Duodenal mucosa (tissue), 2 donors: ENCODE data around the gene NR3C2.

Experiments used
- H3K27ac ChIP-seq: one replicate; pipeline ENCODE4 v1.7.0; 2013; ENCODE audit warnings: low read depth, low read length
- H3K27me3 ChIP-seq, 2 donors: one replicate each; pipeline ENCODE4 v1.7.0; 2013; ENCODE audit warnings: low read length in 2 of 2, control low read depth in 1 of 2; ENCODE audit not compliant: insufficient read depth in 2 of 2, control insufficient read depth in 1 of 2
- H3K36me3 ChIP-seq, 2 donors: one replicate each; pipeline ENCODE4 v1.7.0; 2013; ENCODE audit warnings: low read length in 2 of 2, control low read depth in 1 of 2; ENCODE audit not compliant: insufficient read depth in 2 of 2, control insufficient read depth in 1 of 2
- H3K4me1 ChIP-seq, 2 donors: one replicate each; pipeline ENCODE4 v1.7.0; 2013; ENCODE audit warnings: low read length in 2 of 2, control low read depth in 1 of 2; ENCODE audit not compliant: insufficient read depth in 2 of 2, control insufficient read depth in 1 of 2
- H3K4me3 ChIP-seq, 2 donors: one replicate each; pipeline ENCODE4 v1.7.0; 2013; ENCODE audit warnings: low read length in 2 of 2, low read depth in 1 of 2
- H3K9ac ChIP-seq, 2 donors: one replicate each; pipeline ENCODE4 v1.7.0; 2013; ENCODE audit warnings: low read length in 2 of 2, low read depth in 1 of 2
- H3K9me3 ChIP-seq, 2 donors: one replicate each; pipeline ENCODE4 v1.7.0; 2013; ENCODE audit warnings: low read length in 2 of 2, control low read depth in 1 of 2; ENCODE audit not compliant: control insufficient read depth in 1 of 2

Gene NR3C2

DNA sequence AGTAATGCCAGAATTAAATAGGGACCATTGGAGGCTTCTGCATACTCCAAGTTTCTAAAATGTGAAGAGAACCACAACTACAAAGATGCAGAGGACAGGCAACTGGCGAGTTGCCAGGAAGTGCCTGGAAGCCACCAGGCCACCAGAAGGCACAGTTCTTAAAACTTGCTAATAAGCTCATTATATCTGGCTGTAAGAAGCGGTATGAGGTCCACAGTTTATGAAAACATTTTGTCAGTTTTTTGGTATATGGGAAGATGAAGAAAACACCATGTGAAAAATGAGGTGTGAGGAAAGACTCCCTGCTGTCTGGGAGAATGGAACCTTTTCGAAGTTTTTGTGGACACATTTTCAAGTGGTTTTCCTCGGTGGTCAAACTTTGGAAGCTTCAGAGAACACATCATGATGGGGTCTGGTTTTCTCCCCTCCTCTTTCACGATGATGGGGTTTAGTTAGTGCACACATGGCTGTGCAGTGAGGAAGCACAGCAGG is 202.7 kb downstream of the NR3C2 start:
- no peak overlapping the region for H3K9ac ChIP-seq
- no peak overlapping the region for H3K27ac ChIP-seq

GRCh38 chr4:148238811-148239493 is 203.3 kb downstream of the NR3C2 start:
- Histone ChIP-seq H3K27ac (no peak overlapping the region), H3K36me3 (no peaks in the 10 kb centered on the region), H3K4me1 (peaks cover 10 to 11% of the 10 kb centered on the region in 2 donors), H3K9ac (no peak overlapping the region), H3K4me3 (no peak overlapping the region), H3K27me3 (no peaks in the 10 kb centered on the region), H3K9me3 (no peaks in the 10 kb centered on the region)

More for the DNA sequence above, 202.7 kb downstream of the NR3C2 start:
- Histone ChIP-seq H3K4me1 (peaks cover 10 to 11% of the 10 kb centered on the region in 2 donors), H3K4me3 (no peak overlapping the region), H3K36me3 (no peaks in the 10 kb centered on the region), H3K9me3 (no peaks in the 10 kb centered on the region), H3K27me3 (no peaks in the 10 kb centered on the region)

DNA sequence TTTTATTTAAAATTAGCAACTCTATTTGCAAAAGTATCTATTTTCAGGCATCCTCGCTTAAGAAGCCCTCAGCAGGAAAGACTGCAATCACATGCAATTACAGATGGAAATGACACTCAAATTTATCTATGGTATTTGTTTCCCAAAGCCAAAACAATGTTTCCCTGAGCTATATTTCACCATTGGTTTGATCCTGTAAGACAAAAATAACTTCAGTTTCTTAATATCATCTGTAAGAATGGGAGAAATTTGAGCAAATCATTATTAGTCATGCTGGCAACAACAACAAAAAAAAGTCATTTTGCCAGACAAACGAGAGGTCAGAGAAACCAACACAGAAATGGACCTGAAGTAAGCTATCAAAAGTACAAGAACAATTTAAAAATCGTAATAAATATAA is 204.1 kb downstream of the NR3C2 start:
- Histone ChIP-seq H3K27me3 (no peaks in the 10 kb centered on the region), H3K9me3 (no peaks in the 10 kb centered on the region), H3K36me3 (no peaks in the 10 kb centered on the region), H3K4me3 (no peak overlapping the region), H3K9ac (no peak overlapping the region), H3K4me1 (peaks cover 10 to 11% of the 10 kb centered on the region in 2 donors), H3K27ac (no peak overlapping the region)

DNA sequence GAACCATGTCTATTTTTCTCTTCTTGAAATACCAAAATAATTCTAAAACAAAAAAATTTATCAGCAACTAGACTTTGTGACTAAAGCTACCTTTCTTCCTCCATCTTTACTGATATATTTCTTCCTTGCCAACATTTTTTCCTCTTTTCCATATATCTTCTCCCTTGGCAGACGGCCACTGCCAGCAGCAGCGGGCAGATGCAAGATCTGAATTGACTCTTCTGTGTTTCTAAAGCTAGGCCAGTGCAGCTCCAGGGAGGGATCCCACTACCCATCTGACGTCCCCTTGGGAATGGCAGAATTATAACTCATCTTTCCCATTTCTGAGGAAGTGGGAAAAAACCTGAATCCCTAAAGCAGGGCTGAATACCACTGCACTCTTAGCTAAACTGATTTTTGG is 206.4 kb downstream of the NR3C2 start:
- Histone ChIP-seq H3K4me3 (no peak overlapping the region), H3K36me3 (no peaks in the 10 kb centered on the region), H3K9ac (no peak overlapping the region), H3K27ac (no peak overlapping the region), H3K27me3 (no peaks in the 10 kb centered on the region), H3K9me3 (no peaks in the 10 kb centered on the region), H3K4me1 (peaks cover 10 to 11% of the 10 kb centered on the region in 2 donors)

GRCh38 chr4:148229798-148230197 is 212.4 kb downstream of the NR3C2 start:
- Histone ChIP-seq H3K9me3 (no peaks in the 10 kb centered on the region), H3K27ac (no peak overlapping the region), H3K4me3 (no peak overlapping the region), H3K9ac (no peak overlapping the region), H3K27me3 (no peaks in the 10 kb centered on the region), H3K4me1 (peaks cover 0 to 13% of the 10 kb centered on the region in 2 donors), H3K36me3 (no peaks in the 10 kb centered on the region)

- Histone ChIP-seq H3K9me3 (no peaks in the 10 kb centered on the region), H3K27me3 (no peaks in the 10 kb centered on the region), H3K9ac (no peak overlapping the region), H3K4me3 (no peak overlapping the region), H3K4me1 (peaks cover 0 to 19% of the 10 kb centered on the region in 2 donors), H3K27ac (no peak overlapping the region), H3K36me3 (no peaks in the 10 kb centered on the region)
Observed at GRCh38 chr4:148229028-148229427, 213.2 kb downstream of the NR3C2 start.

- Histone ChIP-seq H3K9ac (no peak overlapping the region), H3K27ac (no peak overlapping the region), H3K4me3 (no peak overlapping the region), H3K4me1 (peaks cover 3 to 33% of the 10 kb centered on the region in 2 donors), H3K36me3 (no peaks in the 10 kb centered on the region), H3K9me3 (no peaks in the 10 kb centered on the region), H3K27me3 (no peaks in the 10 kb centered on the region)
Observed at GRCh38 chr4:148227147-148227546, 215.1 kb downstream of the NR3C2 start.

- H3K4me1 ChIP-seq, result peaks cover 3 to 33% of the 10 kb centered on the region in 2 donors
- H3K4me3 ChIP-seq, result no peak overlapping the region
- no peak overlapping the region for H3K9ac ChIP-seq
- no peaks in the 10 kb centered on the region for H3K36me3 ChIP-seq
- H3K27ac ChIP-seq, result no peak overlapping the region
- H3K27me3 ChIP-seq, result no peaks in the 10 kb centered on the region
- H3K9me3 ChIP-seq, result no peaks in the 10 kb centered on the region
Observed at GRCh38 chr4:148226341-148226740, 215.9 kb downstream of the NR3C2 start.

DNA sequence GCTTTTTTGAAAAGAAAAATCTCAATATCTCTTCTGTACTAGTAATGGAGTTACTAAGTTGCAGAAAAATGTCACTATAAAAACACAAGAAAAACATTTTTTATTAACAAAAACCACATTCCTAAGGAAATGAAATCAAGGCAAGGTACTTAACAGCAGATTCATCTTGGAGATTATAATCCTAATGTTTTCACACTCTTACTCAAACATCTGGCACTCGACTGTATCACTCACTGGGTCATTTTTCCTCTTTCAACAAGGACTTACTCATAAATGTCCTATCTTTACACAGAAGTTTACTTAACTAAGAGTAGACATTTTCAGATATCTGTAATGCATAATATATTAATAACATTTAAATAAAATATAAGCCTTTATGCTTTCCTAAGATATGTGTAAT is 216.6 kb downstream of the NR3C2 start:
- Histone ChIP-seq H3K4me3 (no peak overlapping the region), H3K27me3 (no peaks in the 10 kb centered on the region), H3K9me3 (no peaks in the 10 kb centered on the region), H3K4me1 (peaks cover 3 to 33% of the 10 kb centered on the region in 2 donors), H3K36me3 (no peaks in the 10 kb centered on the region), H3K9ac (no peak overlapping the region), H3K27ac (no peak overlapping the region)

DNA sequence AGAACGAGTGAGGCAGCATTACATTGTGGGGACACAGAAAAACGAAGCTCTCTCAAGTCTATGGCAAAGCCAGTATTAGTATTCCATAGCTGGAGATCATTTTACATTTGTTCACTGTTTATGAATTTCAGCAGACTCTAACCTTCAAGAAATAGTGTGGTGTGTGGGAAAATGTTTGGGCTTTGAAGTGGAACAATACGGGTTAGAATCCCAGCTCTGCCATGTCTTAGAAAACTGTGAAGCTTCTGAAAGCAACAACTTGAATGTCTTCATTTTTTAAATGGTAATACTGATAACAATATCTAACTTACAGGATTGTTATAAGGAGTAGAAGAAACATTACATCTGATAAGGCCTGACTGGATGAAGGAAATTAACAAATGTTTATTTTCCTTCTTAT is 217.7 kb downstream of the NR3C2 start:
- H3K27ac ChIP-seq, result no peak overlapping the region
- H3K9ac ChIP-seq, result no peak overlapping the region
- no peak overlapping the region for H3K4me3 ChIP-seq
- H3K36me3 ChIP-seq, result no peaks in the 10 kb centered on the region
- H3K4me1 ChIP-seq, result peaks cover 3 to 26% of the 10 kb centered on the region in 2 donors
- H3K27me3 ChIP-seq, result no peaks in the 10 kb centered on the region
- H3K9me3 ChIP-seq, result no peaks in the 10 kb centered on the region
